HG02938 (cell line): ENCODE data around the gene MAD1L1.

ENCODE experiments used
- ATAC-seq: cut with Tn5 transposase; IDR thresholded peaks from one replicate; pipeline ENCODE4 v1.9.1; 2021; ENCODE audit warnings: mild to moderate bottlenecking, moderate library complexity; ENCODE audit not compliant: unreplicated experiment

Gene MAD1L1

DNA sequence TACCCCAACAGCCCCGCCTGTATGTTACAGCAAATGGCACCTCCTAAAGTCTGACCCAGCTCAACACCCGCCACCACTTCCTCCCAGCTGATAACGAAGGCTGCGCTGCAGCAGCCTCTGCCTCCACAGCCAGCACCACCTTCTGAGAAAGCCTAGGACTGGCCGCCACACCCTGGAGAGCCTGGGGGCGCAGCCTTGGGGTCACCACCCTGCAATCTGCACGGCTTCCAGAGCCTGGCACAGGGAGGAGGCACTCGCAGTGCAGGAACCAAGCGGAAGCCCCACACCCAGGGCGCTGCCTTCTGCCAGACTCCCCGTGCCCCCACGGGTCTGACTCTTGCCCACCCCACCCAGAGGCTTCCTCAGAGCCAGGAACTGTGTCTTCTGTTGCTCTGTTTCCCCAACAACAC, 112.5 kb downstream of the MAD1L1 start:
- no peak for ATAC-seq

DNA sequence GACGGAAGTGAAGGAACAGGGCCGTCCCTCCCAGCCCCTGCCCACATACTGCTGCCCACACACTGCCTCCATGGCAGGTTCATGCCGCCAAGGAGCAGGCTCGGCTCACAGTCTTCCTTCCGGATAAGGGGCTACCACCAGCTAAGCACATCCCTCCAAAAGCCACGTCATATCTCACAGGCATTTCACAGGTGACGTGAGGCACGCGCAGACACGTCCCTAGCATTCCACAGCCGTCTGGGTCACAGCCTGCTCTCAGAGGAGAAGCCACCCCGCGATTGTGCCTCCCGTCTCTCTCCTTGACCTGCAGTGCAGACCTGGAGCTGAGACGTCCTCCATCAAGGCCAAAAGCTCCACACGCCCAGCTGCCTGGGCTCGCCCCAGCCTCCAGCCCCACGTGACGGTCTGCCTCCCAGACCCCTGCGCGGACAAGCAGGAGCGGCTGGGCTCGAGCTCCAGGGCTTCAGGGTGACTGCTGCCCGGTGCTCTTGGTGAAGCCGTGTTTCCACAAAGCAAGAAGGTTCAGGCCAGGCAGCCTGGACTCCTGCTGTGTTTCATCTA, 114.0 kb downstream of the MAD1L1 start:
- ATAC-seq: no peak

GRCh38 chr7:2118056-2118455, 114.7 kb downstream of the MAD1L1 start:
- no peak for ATAC-seq

GRCh38 chr7:2117646-2118045, 115.1 kb downstream of the MAD1L1 start:
- no peak for ATAC-seq

GRCh38 chr7:2116989-2117591, 115.7 kb downstream of the MAD1L1 start:
- no peak for ATAC-seq

DNA sequence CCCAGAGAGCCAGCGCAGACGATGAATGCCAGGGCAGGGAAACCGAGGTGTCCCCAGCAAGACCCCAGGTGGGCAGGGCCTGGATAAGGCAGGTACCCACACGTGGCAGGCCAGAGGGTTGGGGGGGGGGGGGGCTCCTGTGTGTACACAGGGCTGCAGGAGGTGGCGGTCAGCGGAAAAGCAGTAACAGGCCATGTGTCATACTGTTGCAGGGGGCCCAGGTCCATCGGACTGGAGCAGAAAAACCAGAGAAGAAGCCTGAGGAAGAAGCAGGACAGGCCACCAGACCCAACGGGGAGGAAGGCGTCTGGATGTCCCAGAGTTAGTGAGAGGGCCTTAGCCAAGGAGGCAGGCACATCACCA, 116.3 kb downstream of the MAD1L1 start:
- no peak for ATAC-seq

DNA sequence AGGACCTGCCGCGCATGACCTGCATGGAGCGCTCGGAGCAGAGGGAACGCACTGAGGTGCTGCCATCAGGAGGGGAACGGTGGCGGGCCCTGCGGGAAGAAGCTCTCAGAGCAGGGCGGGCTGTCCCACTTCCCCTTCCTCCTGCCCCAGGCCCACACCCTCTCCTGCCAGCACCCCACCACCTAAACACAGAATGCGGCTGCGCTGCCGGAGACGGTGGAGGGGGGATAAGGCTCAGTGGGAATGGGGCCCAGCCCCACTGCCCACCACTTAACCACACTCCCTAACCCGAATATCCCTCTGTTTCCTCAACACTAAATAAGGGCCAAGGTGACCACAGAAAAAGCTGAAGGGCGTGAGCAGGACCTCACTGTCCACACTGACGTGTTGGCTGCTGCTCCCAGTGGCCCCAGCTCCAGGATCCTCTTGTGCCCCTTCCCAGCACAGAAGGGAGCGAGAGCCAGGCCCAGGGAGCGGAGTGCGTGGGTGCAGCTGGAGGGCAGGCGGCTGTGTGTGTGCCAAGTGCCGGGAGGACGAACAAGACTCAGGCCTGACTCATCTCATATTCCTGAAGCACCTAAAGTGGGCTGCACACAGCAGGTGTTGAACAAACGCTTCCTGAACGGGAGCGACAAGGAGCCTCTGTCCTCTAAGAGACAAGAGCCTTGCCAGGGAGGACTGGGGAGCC, 116.8 kb downstream of the MAD1L1 start:
- no peak for ATAC-seq

- no peak for ATAC-seq
Measured at GRCh38 chr7:2114926-2115759, 117.6 kb downstream of the MAD1L1 start.

- no peak for ATAC-seq
Measured at GRCh38 chr7:2114052-2114451, 118.7 kb downstream of the MAD1L1 start.

GRCh38 chr7:2112261-2113198, 120.2 kb downstream of the MAD1L1 start:
- no peak for ATAC-seq

- ATAC-seq: no peak
Measured at GRCh38 chr7:2111568-2111967, 121.2 kb downstream of the MAD1L1 start.

DNA sequence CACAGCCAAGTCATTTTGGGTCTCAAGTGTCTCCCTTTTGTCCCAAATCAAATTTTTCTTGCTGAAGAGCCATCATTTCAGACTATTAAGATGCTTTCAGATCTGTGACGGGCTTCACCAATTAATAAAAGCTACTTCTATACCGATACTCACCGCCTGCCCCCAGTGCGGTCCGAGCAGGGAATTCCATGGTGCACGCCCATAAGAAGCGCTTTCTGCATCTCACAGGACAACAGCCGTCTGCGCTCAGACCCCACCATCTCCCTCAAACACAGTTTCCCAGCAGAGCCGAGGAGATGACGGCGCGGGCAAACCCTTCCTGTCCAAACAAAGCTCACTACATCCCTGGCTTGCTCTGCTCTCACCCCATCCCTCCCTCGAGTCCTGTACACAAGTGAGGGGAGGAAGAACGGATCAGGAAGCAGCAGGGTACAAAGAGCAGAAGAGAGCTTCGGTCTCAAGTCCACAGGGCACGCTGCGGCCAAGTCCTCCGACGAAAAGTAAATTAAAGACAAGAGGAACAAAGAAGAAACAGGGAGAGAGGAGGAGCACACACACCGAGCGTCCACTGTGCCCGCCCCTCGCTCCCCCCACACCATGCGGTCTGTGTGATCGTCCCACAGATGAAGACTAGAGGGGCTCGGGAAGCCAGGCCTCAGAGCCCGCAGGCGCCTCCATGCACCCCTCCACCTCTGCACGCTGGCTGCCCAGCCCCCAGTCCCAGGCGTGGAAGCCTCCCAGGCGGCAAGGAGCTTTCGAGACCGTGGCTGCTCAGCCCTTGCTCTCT, 121.9 kb downstream of the MAD1L1 start:
- no peak for ATAC-seq

DNA sequence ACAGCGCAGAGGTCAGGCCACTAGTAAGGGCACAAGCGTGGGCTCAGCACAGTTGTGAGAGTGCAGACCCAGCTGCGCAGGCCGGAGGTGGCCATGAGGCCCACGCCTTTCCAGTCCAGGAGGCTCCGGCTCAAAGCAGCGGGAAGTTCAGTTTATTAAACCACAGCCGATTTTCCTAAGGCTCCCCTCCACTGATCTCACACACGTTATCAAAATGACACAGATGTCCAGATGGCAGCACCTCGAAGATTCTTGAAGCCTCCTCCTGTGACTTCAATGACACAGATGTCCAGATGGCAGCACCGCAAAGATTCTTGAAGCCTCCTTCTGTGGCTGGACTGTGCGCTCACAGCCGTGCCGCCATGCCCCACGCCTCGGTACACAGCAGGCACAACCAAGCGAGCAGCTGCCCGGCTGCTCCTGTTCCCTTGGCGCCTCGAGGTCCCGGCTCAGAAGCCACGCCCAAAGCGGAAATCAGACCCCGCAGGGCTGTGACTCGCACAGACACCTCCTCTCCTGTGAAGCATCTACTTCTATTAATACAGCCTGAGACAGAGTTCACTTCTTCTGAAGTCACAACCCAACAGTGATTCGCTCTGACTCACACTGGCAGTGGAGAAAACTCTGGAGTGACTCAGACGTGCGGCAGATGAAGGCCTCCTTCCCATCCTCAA, 122.7 kb downstream of the MAD1L1 start:
- ATAC-seq: no peak

DNA sequence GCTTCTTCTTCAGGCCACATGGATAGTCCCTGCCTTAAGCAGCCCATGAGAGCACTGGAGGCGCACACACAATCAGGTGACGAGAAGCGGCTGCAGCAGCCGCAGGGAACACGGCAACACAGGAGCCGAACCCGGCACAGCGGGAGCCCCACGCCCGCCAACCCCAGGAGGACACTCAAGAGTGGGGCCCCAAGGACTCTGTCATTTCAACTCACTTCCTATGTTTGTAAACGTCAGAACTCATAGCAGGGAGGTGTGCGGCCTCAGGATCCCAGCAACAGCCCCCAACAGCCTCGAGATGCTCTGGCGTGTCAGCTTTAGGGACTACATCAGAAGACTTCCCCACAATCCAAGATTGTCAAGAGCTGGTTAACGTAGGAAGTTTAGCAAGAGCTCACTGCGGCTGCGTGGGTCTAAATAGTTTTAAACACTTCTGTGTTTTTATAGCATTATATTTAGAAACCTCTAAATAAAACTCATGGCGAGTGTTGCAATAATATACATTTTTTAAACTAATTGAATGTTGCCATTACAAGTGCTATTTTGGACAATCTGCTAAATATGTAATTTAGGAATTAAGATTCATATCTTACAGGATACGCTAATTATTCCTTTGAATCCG, 123.4 kb downstream of the MAD1L1 start:
- no peak for ATAC-seq

DNA sequence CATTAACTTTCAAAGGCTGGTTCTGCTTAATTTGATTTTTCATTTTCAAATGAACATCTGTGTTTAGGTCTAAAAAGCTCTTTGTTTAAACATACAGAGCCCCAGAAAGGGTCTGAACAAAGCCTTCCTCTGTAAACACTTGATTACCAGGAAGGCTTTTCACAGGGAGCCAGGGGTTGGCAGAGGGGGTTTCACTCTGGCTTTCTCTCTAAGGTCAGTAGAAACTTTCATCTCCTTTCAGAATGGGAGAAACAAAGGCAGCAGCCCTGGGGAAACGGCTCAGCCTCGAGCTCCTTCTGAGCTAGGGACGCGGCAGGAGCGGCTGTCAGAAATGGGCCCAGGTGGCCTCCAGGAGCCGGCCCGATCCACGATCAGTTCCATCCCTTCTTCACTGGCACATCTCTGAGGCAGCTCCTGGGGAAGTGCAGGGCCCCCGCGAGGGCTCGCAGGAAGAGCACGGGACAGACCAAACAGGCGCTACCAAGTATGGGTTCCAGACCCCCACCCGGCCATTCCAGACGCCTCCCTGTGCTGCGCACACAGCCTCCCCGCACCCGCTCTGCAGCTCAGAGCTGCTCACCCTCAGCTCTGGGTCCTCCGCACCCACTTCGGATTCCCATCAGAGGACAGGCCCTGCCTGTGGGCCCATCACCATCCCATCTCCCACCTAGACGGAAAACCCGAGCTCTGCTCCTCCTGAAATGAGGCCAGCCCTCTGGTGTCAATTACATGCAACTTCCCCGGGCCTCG, 124.1 kb downstream of the MAD1L1 start:
- ATAC-seq: no peak

GRCh38 chr7:2108071-2108455, 124.7 kb downstream of the MAD1L1 start:
- ATAC-seq: no peak

- ATAC-seq: no peak
Measured at GRCh38 chr7:2107386-2108070, 125.2 kb downstream of the MAD1L1 start.

DNA sequence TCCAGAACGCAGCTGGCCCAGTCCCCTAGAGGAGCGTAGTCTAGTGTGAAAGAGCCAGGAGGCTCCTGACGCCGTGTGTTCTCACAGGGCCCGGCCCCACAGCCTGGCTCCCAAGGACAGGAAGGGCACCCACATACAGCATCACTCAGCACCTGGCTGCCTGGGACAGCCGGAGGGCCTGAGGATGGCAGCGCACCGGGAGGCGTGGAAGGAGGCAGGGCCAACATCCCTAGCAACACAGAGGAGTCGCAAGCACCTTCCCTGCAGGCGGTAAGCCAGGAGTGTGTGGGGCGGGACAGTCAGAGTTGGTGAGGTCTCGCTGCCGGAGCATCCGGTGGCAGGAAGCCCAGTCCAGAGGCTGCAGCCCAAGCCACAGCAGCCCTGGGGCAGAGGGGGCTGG, 125.8 kb downstream of the MAD1L1 start:
- no peak for ATAC-seq
